NOMO-1 treated with DMSO at 0.1 percent for 48 hours (cell line): ENCODE measurements around the gene RAB3B.
A peak's percentile ranks its signal among the peaks of the same experiment; 100 is the strongest.
"Not testable (repeated sequence)": the region's sequence is repeated elsewhere in the genome, so short reads cannot be mapped to it uniquely, and the experiment has no call there.

Source experiments
- DNase-seq: peaks from one replicate; lab custom pipeline; 2025; ENCODE audit not compliant: unreplicated experiment; lab: John Stamatoyannopoulos, UW

The RAB3B gene

DNA sequence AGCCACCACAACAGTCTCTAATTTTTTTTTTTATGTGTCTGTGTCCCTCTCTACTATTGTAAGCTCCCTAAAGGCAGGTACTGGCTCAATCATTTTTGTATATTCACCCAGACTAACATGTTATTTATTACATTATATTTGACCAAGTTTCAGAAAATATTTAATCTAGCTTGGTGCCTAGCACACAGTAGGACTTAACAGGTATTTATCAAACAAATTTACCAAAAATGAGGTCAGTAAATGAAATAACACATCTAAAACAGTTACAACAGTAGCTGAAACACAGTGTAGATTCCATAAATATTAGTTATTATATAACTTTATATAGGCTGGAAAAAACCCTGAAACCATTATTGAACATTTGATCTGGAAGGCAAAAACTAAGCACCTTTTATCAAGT, 114.7 kb downstream of the RAB3B start:
- DNase-seq: no peak

- peak; percentile 2 for DNase-seq
Measured at GRCh38 chr1:51875291-51875772, 115.2 kb downstream of the RAB3B start.

DNA sequence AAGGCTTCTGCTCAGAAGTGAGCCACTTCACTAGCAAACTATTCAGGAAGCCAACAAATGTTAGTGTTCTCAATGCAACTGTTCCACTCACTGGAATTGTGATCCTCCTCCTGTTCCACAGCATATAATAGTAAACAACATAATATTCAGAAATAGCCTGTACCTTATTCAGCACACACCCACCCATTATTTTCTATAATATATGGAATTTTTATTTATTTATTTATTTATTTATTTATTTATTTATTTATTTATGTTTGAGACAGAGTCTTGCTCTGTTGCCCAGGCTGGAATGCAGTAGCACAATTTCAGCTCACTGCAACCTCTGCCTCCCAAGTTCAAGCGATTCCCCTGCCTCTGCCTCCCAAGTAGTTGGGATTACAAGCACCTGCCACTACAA, 117.2 kb downstream of the RAB3B start:
- DNase-seq: not testable (repeated sequence)

DNA sequence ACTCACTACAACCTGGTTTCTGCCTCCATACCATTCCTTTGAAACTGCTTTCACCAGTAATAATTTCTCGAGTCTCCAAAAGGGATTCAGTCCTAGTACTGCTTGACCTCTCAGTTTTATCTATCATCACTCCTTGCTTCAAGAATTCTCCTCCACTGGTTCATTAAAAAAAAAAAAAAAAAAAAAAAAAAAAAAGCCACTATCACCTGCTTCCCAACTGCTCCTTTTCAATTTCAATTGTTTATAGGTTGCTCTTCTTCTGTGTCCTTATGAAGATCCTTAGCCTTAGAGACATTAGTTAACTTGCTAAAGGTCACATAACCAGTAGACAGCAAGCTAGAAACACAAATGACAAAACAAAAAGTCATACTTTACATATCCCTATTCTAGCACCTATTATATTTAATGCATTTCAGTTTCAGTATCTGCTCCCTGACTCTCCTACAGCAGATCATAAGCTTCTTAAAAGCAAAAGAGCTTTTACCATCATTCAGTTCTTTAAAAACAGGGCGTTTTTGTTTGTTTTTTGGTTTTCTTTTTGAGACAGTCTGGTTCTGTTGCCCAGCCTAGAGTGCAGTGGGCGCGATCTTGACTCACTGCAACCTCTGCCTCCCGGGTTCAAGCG, 119.0 kb downstream of the RAB3B start:
- no peak for DNase-seq

DNA sequence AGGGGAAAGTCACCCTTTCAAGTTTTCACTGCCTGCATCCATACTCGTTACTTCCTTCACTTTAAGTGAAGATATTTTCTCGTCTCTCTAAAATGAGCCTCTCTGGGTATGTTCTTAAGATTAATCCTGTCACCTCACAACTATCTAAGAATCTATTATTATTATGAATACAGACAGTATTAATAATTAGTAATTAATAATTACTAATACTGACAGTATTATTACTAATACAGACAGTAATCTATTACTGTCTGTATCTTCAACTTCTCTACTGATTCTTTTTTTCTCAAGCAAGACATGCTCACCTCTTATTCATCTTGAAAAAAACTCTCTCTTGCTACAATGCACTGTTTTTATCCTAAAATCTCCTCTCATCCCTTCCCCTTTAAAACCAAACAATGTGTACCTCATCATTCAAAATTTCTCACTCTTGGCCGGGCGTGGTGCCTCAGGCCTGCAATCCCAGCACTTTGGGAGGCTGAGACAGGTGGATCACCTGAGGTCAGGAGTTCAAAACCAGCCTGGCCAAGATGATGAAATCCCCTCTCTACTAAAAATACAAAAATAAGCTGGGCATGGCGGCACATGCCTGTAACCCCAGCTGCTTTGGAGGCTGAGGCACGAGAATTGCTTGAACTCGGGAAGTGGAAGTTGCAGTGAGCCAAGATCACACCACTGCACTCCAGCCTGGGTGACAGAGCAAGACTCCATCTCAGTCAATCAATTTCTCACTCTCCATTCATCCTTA, 119.7 kb downstream of the RAB3B start:
- DNase-seq: no peak

GRCh38 chr1:51867479-51868232, 122.8 kb downstream of the RAB3B start:
- no peak for DNase-seq

GRCh38 chr1:51863384-51863783, 127.1 kb downstream of the RAB3B start:
- DNase-seq: peak; percentile 90

GRCh38 chr1:51861669-51862068, 128.8 kb downstream of the RAB3B start:
- no peak for DNase-seq

GRCh38 chr1:51859735-51860134, 130.8 kb downstream of the RAB3B start:
- DNase-seq: no peak

DNA sequence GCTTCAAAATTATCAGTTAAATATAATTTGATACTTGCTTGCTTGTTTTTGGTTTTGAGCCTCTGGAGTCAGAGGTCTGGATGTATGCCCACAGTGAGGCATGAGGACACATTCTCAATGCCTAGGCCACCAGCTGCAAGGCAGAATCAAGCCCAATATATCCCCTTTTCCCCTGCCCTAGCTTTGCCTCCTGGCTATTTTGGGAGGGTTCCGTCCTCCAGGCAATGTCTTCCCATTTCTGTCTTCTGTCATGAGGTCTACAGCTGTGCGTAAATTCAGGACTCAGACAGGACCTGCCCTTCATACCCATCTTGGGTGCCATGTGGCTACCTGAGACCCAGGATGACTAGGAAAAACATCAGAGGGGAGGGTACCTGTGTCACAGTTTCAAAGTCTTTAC, 131.2 kb downstream of the RAB3B start:
- DNase-seq: no peak

- DNase-seq: no peak
Measured at GRCh38 chr1:51858892-51859291, 131.6 kb downstream of the RAB3B start.
